Coronary artery (tissue), 2 donors: Measurements from ENCODE around the gene CPT1B.

Experiments used
- DNase-seq: peaks from one replicate; pipeline ENCODE4 v3.0.0-alpha.2; 2017; ENCODE audit warnings: low spot score
- H3K27ac ChIP-seq, 2 donors: fragments of 200-600 bp; sonication (generic); one replicate each; pipeline ENCODE4 v1.5.1; 2016 to 2019
- H3K4me3 ChIP-seq: fragments of 200-600 bp; sonication (generic); 2 replicates; pipeline ENCODE4 v1.5.1; 2016; ENCODE audit warnings: mild to moderate bottlenecking, moderate library complexity
- CTCF ChIP-seq: fragments of 200-600 bp; sonication (generic); IDR thresholded peaks from one replicate; pipeline ENCODE4 v1.5.1; 2019; ENCODE audit warnings: antibody characterized with exemption

The CPT1B gene

GRCh38 chr22:50567721-50568252 is 10.4 kb downstream of the CPT1B start:
- no peak for TF ChIP-seq CTCF
- no peak for DNase-seq
- Histone ChIP-seq H3K27ac (no peak overlapping the region), H3K4me3 (no peak overlapping the region)

GRCh38 chr22:50564289-50564688 is 13.9 kb downstream of the CPT1B start:
- Histone ChIP-seq H3K27ac (no peak overlapping the region), H3K4me3 (no peak overlapping the region)
- DNase-seq = no peak
- no peak for TF ChIP-seq CTCF

GRCh38 chr22:50563413-50564160 is 14.6 kb downstream of the CPT1B start:
- no peak for DNase-seq

GRCh38 chr22:50562523-50563412 is 15.5 kb downstream of the CPT1B start, which contains the start of gene SYCE3:
TSS of gene SYCE3 (minus strand) at chr22:50562919. CDS start at chr22:50556405, 6,514 bp downstream.
- DNase-seq = peak; percentile 93
- Histone ChIP-seq H3K4me3 (peak within 1 kb of the TSS; percentile 75), H3K27ac (peak within 1 kb of the TSS in 1 of 2 donors; percentile 49)
- peak; percentile 94 for TF ChIP-seq CTCF

More at GRCh38 chr22:50563413-50564160, 14.6 kb downstream of the CPT1B start:
- Histone ChIP-seq H3K4me3 (peak overlapping the region; percentile 75), H3K27ac (peak overlapping the region in 1 of 2 donors; percentile 49)
- TF ChIP-seq CTCF = no peak

- DNase-seq = no peak
- TF ChIP-seq CTCF = no peak
- Histone ChIP-seq H3K4me3 (no peak overlapping the region), H3K27ac (no peak overlapping the region)
Measured at GRCh38 chr22:50561401-50562358, 16.5 kb downstream of the CPT1B start.

GRCh38 chr22:50560034-50560433 is 18.2 kb downstream of the CPT1B start:
- no peak overlapping the region for H3K4me3 ChIP-seq
- DNase-seq = no peak
- no peak for TF ChIP-seq CTCF
- H3K27ac ChIP-seq = no peak overlapping the region
